ENCODE measurements around the gene LIFR. TPM values are rescaled to one million over a fixed set of nuclear protein-coding genes. Genes with fewer than 3 reads are reported as not detected.

The LIFR gene
- total RNA-seq, 6 experiments from 2014 or later = 4.7 to 7.1 (median 5.4) TPM

DNA sequence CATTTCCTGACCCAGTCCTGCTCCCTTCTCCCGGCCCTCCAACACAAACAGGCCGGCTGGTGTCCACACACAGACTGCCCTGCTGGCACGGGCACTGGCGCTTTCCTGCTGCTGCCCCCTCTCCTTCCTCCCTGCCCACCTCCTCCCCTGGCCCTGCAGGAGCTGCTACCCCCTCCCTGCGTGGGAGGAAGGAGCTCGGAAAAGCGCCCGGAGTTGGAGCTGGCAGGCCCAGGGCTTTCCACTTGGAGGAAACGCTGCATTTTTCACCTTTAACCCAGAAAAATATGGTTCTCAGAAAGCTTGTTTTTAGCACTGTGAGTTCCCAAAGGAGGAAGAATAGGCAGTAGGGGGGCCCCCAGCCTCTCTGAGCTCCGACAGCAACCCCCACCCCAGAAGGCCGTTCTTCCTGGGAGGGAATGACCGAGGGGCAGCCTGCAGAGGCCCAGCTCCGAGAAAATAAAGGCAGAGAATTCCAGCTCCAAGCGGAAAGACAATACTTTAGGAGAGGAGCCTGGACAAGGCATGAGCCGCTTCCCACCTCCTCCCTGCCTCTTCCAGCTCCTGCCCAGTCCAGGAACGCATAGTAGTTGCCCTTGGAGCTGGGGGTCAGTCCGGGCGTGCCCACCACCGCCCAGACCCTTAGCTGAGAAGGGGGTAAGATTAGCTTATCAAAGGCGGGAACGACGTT lies 88.9 kb downstream of the LIFR start:
- peak overlapping the region; percentile 57 for H3K4me3 Mint-ChIP-seq
- H3K9me3 Mint-ChIP-seq = no peaks in the 10 kb centered on the region
- TF ChIP-seq, protein P1, sequence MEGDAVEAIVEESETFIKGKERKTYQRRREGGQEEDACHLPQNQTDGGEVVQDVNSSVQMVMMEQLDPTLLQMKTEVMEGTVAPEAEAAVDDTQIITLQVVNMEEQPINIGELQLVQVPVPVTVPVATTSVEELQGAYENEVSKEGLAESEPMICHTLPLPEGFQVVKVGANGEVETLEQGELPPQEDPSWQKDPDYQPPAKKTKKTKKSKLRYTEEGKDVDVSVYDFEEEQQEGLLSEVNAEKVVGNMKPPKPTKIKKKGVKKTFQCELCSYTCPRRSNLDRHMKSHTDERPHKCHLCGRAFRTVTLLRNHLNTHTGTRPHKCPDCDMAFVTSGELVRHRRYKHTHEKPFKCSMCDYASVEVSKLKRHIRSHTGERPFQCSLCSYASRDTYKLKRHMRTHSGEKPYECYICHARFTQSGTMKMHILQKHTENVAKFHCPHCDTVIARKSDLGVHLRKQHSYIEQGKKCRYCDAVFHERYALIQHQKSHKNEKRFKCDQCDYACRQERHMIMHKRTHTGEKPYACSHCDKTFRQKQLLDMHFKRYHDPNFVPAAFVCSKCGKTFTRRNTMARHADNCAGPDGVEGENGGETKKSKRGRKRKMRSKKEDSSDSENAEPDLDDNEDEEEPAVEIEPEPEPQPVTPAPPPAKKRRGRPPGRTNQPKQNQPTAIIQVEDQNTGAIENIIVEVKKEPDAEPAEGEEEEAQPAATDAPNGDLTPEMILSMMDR (IDR thresholded peaks at IDR 0.05) = no peak
- DNase-seq = no peak
- no peaks in the 10 kb centered on the region; the same call in 1 of the 2 replicates for H3K4me1 Mint-ChIP-seq (ENCODE audit: low read depth)
- 0 out of 2 replicates have a peak, but pooled peaks cover under 1% of the 10 kb centered on the region for H3K36me3 Mint-ChIP-seq (ENCODE audit: low read depth)
- H3K27me3 Mint-ChIP-seq (ENCODE audit: insufficient read depth) = no peaks in the 10 kb centered on the region
- peak overlapping the region; percentile 68 for H3K27ac Mint-ChIP-seq

DNA sequence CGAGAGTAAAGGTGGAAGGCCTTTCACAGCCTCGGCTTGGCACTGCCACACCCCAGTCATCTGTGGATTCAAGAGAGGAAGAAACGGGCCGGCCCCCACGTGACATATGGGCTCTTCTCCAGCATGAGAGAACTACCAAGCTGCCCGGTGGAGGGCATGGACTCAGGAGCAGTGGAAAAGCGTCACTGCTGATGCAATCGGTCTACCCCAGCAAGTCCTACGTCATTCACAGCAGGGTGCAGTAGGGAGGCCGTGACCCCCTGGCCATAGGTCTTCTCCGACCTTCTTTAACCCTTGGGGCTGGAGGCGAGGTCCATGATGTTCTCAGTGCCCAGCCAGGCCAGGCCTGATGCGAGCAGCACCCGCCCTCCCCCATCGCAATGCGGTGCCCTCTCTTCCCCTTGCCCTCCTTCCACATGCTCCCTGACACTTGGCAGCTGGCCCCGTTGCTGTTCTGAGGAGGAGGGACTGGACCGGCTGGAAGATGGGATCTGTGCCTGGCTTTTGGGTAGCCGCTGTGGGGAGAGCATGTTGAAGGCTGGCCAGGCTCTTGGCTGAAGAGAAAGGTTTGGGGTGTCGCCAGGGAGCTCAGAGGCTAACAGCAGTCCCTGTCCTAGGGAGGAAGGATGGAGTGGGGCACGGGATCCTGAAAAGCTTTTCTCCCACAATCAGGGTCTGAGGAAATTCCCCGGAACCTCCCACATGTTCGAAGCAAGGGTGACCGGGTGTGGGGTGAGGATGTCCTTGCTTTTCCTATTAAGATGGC lies 89.8 kb downstream of the LIFR start:
- Mint-ChIP-seq H3K4me1 (ENCODE audit: low read depth) (no peaks in the 10 kb centered on the region; the same call in 1 of the 2 replicates), H3K27ac (peak overlapping the region; percentile 68; the same call in 1 of the 2 replicates), H3K4me3 (no peak overlapping the region), H3K27me3 (ENCODE audit: insufficient read depth) (no peaks in the 10 kb centered on the region), H3K36me3 (ENCODE audit: low read depth) (0 out of 2 replicates have a peak, but pooled peaks cover 5% of the 10 kb centered on the region), H3K9me3 (no peaks in the 10 kb centered on the region)
- no peak for DNase-seq
- TF ChIP-seq, protein P1 (IDR thresholded peaks at IDR 0.05) = no peak

DNA sequence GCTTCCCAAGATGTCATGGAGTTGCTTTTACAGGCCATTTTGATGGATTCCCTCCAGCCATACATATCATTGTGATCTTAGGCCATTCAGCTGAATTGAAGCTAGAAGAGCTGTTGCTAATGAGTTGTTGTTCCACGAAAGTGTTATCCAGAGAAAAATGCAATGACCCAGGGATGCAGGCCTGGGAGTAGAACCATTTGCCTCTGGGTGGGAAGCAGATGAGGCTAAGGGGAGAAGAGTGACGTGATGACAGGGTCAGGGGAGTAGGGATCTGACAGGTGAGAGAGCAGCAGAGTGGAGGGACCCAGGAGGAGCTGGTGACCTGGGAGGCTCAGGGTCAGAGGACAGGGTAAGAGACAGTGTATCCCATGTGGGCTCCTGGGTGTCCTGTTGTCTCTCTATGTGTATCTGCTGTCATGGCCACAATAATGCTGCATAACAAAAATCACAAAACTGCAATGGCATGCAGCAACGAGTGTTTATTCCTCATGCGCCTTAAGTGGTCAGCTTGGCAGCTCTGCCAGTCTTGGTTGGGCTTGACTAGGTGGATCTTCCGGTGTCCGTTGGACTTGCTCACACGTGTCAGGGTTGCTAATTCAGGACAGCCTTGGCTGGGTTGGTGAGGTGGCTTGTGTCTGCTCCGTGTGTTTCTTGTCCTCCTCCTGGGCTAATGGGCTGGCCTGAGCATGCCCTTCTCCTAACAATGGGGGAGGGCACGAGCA lies 90.6 kb downstream of the LIFR start:
- no peak for DNase-seq

DNA sequence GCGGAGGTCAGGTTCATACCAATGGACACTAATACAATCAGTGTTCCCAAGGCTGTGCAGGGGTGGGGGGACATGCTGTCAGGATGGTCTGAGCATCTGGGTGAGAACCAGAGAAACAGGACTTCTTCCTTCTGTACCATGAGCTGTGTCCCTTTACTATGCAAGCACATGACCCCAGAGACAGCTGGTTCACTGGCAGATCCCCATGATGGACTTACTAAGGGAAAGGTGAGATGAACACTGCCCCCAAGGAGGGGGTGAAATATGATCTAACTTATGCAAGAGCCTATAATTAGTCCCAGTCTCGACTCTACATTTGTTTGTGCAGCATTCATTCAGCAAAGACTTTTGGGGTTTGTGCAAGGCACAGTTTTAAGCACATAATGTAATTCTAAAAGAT lies 91.4 kb downstream of the LIFR start:
- Mint-ChIP-seq H3K9me3 (no peaks in the 10 kb centered on the region), H3K27me3 (ENCODE audit: insufficient read depth) (no peaks in the 10 kb centered on the region), H3K4me3 (no peak overlapping the region), H3K4me1 (ENCODE audit: low read depth) (no peaks in the 10 kb centered on the region; the same call in 1 of the 2 replicates), H3K27ac (no peak overlapping the region), H3K36me3 (ENCODE audit: low read depth) (0 out of 2 replicates have a peak, but pooled peaks cover 5% of the 10 kb centered on the region)
- DNase-seq = peak; percentile 7
- TF ChIP-seq, protein P1 (IDR thresholded peaks at IDR 0.05) = no peak

More for the DNA sequence above, 90.6 kb downstream of the LIFR start:
- no peaks in the 10 kb centered on the region for H3K9me3 Mint-ChIP-seq
- TF ChIP-seq, protein P1 (IDR thresholded peaks at IDR 0.05) = no peak
- H3K4me3 Mint-ChIP-seq = no peak overlapping the region
- no peak overlapping the region for H3K27ac Mint-ChIP-seq
- H3K27me3 Mint-ChIP-seq (ENCODE audit: insufficient read depth) = no peaks in the 10 kb centered on the region
- H3K4me1 Mint-ChIP-seq (ENCODE audit: low read depth) = no peaks in the 10 kb centered on the region; the same call in 1 of the 2 replicates
- 0 out of 2 replicates have a peak, but pooled peaks cover 5% of the 10 kb centered on the region for H3K36me3 Mint-ChIP-seq (ENCODE audit: low read depth)
